HepG2 (cell line): ENCODE measurements around the gene MSMP. TPM values are rescaled to one million over a fixed set of nuclear protein-coding genes. Genes with fewer than 3 reads are reported as not detected.
A peak's percentile ranks its signal among the peaks of the same experiment; 100 is the strongest.

Experiments used
- AGO2 ChIP-seq: fragments of 200-400 bp; formaldehyde crosslinking; optimal IDR thresholded peaks from 2 replicates; pipeline ENCODE3; 2017; ENCODE audit warnings: mild to moderate bottlenecking, low read depth, low read length, moderate library complexity
- BRF2 ChIP-seq: sonication (generic); formaldehyde crosslinking; IDR thresholded peaks from 2 replicates; pipeline ENCODE4 v1.8.1; 2022; ENCODE audit warnings: mild to moderate bottlenecking, missing genetic modification reagents
- CBX2 ChIP-seq, 2 experiments: fragments of 200-600 bp in 1 of 2; sonication (generic); formaldehyde crosslinking in 1 of 2; IDR thresholded peaks; 2 replicates each; pipeline versions ENCODE4 v1.7.0 to v1.8.1; 2018 to 2022; ENCODE audit warnings: low read depth in 2 of 2, low read length in 1 of 2, mild to moderate bottlenecking in 1 of 2, missing genetic modification reagents in 1 of 2
- EHMT2 ChIP-seq: fragments of 200-600 bp; sonication (generic); IDR thresholded peaks from 2 replicates; pipeline ENCODE4 v1.7.0; 2017; ENCODE audit warnings: antibody characterized with exemption, low read depth, low read length, borderline replicate concordance
- FOXA1 ChIP-seq, 2 experiments: fragments of 450-650 bp in 1 of 2; sonication (generic) in 1 of 2; formaldehyde crosslinking in 1 of 2; IDR thresholded peaks; 2 replicates each; pipeline versions ENCODE4 v1.4.0 to v1.6.1; 2016 to 2020; ENCODE audit warnings: missing genetic modification reagents in 1 of 2
- KDM5B ChIP-seq: sonication (generic); formaldehyde crosslinking; IDR thresholded peaks from 2 replicates; pipeline ENCODE4 v1.4.0; 2020; ENCODE audit warnings: missing genetic modification reagents, mild to moderate bottlenecking, borderline replicate concordance
- KLF12 ChIP-seq: sonication (generic); formaldehyde crosslinking; IDR thresholded peaks from 2 replicates; pipeline ENCODE4 v1.4.0; 2020; ENCODE audit warnings: missing genetic modification reagents, borderline replicate concordance
- MLXIP ChIP-seq: sonication (generic); formaldehyde crosslinking; IDR thresholded peaks from 2 replicates; pipeline ENCODE4 v1.9.0; 2021; ENCODE audit warnings: missing genetic modification reagents, borderline replicate concordance
- MZF1 ChIP-seq: sonication (generic); formaldehyde crosslinking; IDR thresholded peaks from 2 replicates; pipeline ENCODE4 v1.8.1; 2023; ENCODE audit warnings: mild to moderate bottlenecking, missing genetic modification reagents, borderline replicate concordance
- NFE2L2 ChIP-seq: fragments of 150-350 bp; IDR thresholded peaks from 2 replicates; pipeline ENCODE4 v1.6.1; 2014; ENCODE audit warnings: low read length
- POLR2A ChIP-seq, 2 experiments: IDR thresholded peaks; 2 replicates each; pipeline ENCODE4 v1.6.1; 2011; ENCODE audit warnings: low read depth in 2 of 2, low read length in 2 of 2, mild to moderate bottlenecking in 1 of 2, moderate library complexity in 1 of 2; ENCODE audit not compliant: insufficient read depth in 1 of 2
- SNAPC2 ChIP-seq: sonication (generic); formaldehyde crosslinking; IDR thresholded peaks from 2 replicates; pipeline ENCODE4 v1.8.1; 2022; ENCODE audit warnings: mild to moderate bottlenecking, missing genetic modification reagents
- SPEN ChIP-seq: sonication (generic); formaldehyde crosslinking; IDR thresholded peaks from 2 replicates; pipeline ENCODE4 v1.5.1; 2020; ENCODE audit warnings: low read depth, mild to moderate bottlenecking, missing genetic modification reagents
- TCF7 ChIP-seq: sonication (generic); IDR thresholded peaks from 2 replicates; pipeline ENCODE4 v1.6.1; 2016; ENCODE audit warnings: antibody characterized with exemption, low read depth
- ZFP36L1 ChIP-seq: sonication (generic); formaldehyde crosslinking; IDR thresholded peaks from 2 replicates; pipeline ENCODE4 v1.8.0; 2022; ENCODE audit warnings: mild to moderate bottlenecking, missing genetic modification reagents, moderate library complexity
- ZNF124 ChIP-seq: sonication (generic); formaldehyde crosslinking; IDR thresholded peaks from 2 replicates; pipeline ENCODE4 v1.4.0; 2020; ENCODE audit warnings: missing genetic modification reagents
- ZNF207 ChIP-seq: fragments of 450-650 bp; IDR thresholded peaks from 2 replicates; pipeline ENCODE4 v1.6.1; 2016; ENCODE audit warnings: antibody characterized with exemption, borderline replicate concordance
- ZNF234 ChIP-seq: sonication (generic); formaldehyde crosslinking; conservative IDR thresholded peaks from 2 replicates; pipeline ENCODE4 v1.5.1; 2020; ENCODE audit warnings: mild to moderate bottlenecking, missing genetic modification reagents
- ZNF577 ChIP-seq: sonication (generic); formaldehyde crosslinking; IDR thresholded peaks from 2 replicates; pipeline ENCODE4 v1.4.0; 2020; ENCODE audit warnings: mild to moderate bottlenecking, low read depth, missing genetic modification reagents, borderline replicate concordance
- ZNF597 ChIP-seq: sonication (generic); formaldehyde crosslinking; IDR thresholded peaks from 2 replicates; pipeline ENCODE4 v1.5.0; 2020; ENCODE audit warnings: missing genetic modification reagents
- ZNF598 ChIP-seq: sonication (generic); formaldehyde crosslinking; IDR thresholded peaks from 2 replicates; pipeline ENCODE4 v1.5.1; 2020; ENCODE audit warnings: mild to moderate bottlenecking, missing genetic modification reagents, borderline replicate concordance
- polyA plus RNA-seq, 8 experiments: library from polyadenylated mRNA; depleted of rRNA in 3 of 8; stranded (reverse) in 7 of 8; unstranded in 1 of 8; fragments of >200 nt; fragmentation: Illumina TruSeq in 4 of 8; extraction: Trizol in 4 of 8; gene quantifications; 2 replicates each; pipeline versions ENCODE4 v1.2.1 to v1.2.3, GENCODE V29; 2011 to 2016; ENCODE audit warnings: low read depth in 4 of 8, missing spikeins in 1 of 8, mixed read lengths in 1 of 8; ENCODE audit not compliant: insufficient read depth in 1 of 8
- total RNA-seq, 5 experiments: library from RNA; depleted of rRNA; stranded (reverse); fragments of >200 nt; fragmentation: Illumina TruSeq; extraction: Trizol; gene quantifications; 2 replicates each; pipeline ENCODE4 v1.2.3, GENCODE V29; 2016; ENCODE audit warnings: low read depth in 1 of 5
- TF ChIP-seq, protein P1 (sequence below): sonication (generic); formaldehyde crosslinking; conservative IDR thresholded peaks from 2 replicates; pipeline ENCODE4 v1.8.0; 2022; ENCODE audit warnings: low read depth, missing genetic modification reagents

The MSMP gene
- total and polyA plus RNA-seq, 2 of the 13 experiments (the other 11 are each of a cell fraction or from before 2014, with no cell fraction given), result 0.24 to 0.46 TPM

DNA sequence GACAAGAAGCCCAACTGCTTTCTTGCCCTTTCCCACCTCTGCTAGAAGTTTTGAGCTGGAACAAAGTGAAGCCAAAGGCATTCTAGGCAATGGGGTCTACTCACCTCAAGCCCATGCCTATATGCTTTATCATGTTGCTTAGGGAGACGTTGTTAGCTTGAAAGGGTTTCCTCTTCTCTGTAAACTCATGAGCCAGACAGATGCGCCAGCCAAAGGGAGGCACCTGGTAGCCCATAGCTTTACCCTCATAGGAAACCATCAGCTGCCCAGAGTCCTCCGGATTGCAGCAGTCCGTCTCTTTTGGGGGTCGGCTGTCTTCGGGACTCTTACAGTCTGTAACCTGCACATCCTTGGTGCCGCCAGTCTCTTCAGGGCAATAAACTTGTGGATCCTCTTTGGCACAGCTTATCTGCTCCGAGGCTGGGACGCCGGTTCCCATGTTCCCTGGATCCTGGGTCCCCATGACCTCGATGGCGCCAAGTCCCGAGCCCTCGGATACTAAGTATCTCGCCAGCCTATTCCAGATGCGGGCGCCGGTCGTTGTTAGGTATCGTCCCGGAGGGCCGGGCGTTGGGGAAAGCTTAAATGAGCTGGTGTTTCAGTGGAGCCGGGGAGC, 5.7 kb downstream of the MSMP start (continued):
- no peak for TF ChIP-seq FOXA1 (IDR thresholded peaks at IDR 0.05)
- TF ChIP-seq FOXA1 (CRISPR knock-in tag; IDR thresholded peaks at IDR 0.05), result no peak
- no peak for TF ChIP-seq MZF1
- 0 out of 2 replicates have a peak, but pooled peaks have one; percentile 40 for TF ChIP-seq KLF12 (CRISPR knock-in tag)
- peak; percentile 17; the same call in 1 of the 2 replicates for TF ChIP-seq KDM5B (CRISPR knock-in tag)
- 0 out of 2 replicates have a peak, but pooled peaks have one; percentile 6 for TF ChIP-seq SNAPC2 (CRISPR knock-in tag)
- no peak for TF ChIP-seq ZNF577
- TF ChIP-seq ZNF597, result no peak
- no peak for TF ChIP-seq ZNF124
- TF ChIP-seq MLXIP (CRISPR knock-in tag), result 0 out of 2 replicates have a peak, but pooled peaks have one; percentile 30
- TF ChIP-seq ZNF598 (CRISPR knock-in tag), result no peak; the same call in 1 of the 2 replicates
- no peak for TF ChIP-seq POLR2A (IDR thresholded peaks at IDR 0.05; ENCODE audit: insufficient read depth in 1 of 2, low read depth in 2 of 2, low read length in 2 of 2)
- no peak for TF ChIP-seq ZNF207
- TF ChIP-seq, protein P1, sequence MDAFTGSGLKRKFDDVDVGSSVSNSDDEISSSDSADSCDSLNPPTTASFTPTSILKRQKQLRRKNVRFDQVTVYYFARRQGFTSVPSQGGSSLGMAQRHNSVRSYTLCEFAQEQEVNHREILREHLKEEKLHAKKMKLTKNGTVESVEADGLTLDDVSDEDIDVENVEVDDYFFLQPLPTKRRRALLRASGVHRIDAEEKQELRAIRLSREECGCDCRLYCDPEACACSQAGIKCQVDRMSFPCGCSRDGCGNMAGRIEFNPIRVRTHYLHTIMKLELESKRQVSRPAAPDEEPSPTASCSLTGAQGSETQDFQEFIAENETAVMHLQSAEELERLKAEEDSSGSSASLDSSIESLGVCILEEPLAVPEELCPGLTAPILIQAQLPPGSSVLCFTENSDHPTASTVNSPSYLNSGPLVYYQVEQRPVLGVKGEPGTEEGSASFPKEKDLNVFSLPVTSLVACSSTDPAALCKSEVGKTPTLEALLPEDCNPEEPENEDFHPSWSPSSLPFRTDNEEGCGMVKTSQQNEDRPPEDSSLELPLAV (CRISPR knock-in tag), result no peak
- no peak for TF ChIP-seq TCF7
- TF ChIP-seq ZNF234, result no peak
- TF ChIP-seq EHMT2, result no peak
- no peak for TF ChIP-seq BRF2 (CRISPR knock-in tag)
- TF ChIP-seq AGO2, result peak; percentile 20
- TF ChIP-seq NFE2L2, result no peak
- no peak for TF ChIP-seq ZFP36L1 (CRISPR knock-in tag)
- no peak for TF ChIP-seq CBX2 (IDR thresholded peaks at IDR 0.05; ENCODE audit: low read depth, low read length)
- TF ChIP-seq CBX2 (CRISPR knock-in tag; IDR thresholded peaks at IDR 0.05; ENCODE audit: low read depth), result no peak
- TF ChIP-seq SPEN, result no peak
